ENCODE data around the gene ARF1.
"Not testable (repeated sequence)": the region's sequence is repeated elsewhere in the genome, so short reads cannot be mapped to it uniquely, and the experiment has no call there.

ARF1 gene

DNA sequence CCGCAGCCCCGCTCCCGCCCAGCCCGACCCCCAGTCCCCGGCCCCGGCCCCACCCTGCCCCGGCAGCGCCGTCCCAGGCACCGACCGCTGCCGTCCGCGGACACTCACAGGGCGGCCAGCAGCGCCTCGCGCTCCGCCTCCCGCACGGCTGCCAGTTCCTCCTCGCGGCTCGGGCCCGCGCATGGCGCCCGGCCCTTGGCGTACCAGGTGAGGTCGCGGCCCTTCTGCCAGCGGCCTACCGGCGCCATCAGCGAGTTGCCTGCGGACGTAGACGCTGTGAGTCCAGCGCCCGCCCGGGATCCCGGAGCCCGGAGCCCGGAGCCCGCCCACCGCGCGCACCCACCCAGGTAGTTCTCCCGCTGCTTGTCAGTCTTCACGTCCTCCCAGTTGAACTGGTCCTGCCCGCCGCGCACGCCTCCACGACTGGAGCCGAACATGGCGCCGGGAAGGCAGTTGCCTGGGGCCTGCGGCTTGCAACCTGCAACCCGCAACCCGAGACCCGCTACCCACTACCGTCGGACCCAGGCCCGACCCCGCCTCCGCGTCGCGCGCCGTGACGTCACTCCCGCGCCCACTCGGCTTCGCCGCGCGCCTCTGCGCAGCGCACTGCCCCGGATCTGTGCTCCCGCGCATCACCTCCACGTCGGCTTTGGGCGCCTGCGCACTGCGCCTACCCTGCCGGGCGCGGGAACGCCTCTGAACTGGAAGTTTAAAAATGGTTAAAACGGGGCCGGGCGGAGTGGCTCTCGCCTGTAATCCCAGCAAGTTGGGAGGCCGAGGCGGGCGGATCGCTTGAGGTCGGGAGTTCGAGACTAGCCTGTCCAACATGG lies 20.5 kb downstream of the ARF1 start, which contains the start of gene C1orf35:
Gene C1orf35, minus strand, starts transcription at position 535 of the 830 bp plus-strand sequence. Its CDS starts 98 bp downstream, at position 437.
- TF ChIP-seq ZNF274 (IDR thresholded peaks at IDR 0.05; ENCODE audit: low read depth, low read length): no peak

DNA sequence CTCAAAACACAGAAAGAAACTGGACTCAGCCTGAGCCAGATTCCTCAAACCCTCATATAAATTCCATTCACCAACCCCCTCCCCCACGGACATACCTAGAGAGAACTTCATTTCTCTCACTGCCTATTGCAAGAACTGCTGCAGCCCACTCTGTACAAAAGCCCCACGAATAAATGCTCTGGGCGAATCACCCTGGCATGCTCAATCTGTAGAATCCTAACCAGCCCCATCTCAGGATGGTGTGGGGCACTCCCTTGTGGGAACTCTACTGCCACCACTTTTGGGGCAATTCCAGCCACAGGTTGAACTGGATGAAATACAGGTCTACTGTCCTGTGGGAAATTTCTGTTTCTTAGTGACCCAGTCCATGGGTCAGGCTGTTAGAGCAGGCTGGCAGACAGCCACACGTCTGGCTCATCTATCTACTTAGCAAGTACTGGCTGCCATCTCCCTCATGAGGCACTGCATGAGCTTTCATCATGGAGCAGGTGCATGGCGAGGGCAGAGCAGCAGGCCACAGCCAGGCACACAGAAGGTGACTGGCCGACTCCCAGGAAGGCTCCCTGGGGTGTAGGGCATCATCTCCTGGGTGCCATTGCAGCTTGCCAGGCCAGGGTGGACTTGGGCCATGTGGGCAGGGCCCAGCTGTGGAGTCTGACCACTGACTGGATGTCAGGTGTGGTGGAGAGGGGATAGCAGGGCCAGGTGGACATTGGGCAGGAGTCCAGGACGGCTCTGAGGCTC lies 22.2 kb downstream of the ARF1 start:
- H3K4me3 ChIP-seq (ENCODE audit: low read length): peak overlapping the region; percentile 91; the same call in 1 of the 2 replicates
- TF ChIP-seq ZNF274 (IDR thresholded peaks at IDR 0.05; ENCODE audit: low read depth, low read length): no peak

More for the DNA sequence above, 20.5 kb downstream of the ARF1 start, which contains the start of gene C1orf35:
- peak within 1 kb of the TSS; percentile 91 for H3K4me3 ChIP-seq (ENCODE audit: low read length)

DNA sequence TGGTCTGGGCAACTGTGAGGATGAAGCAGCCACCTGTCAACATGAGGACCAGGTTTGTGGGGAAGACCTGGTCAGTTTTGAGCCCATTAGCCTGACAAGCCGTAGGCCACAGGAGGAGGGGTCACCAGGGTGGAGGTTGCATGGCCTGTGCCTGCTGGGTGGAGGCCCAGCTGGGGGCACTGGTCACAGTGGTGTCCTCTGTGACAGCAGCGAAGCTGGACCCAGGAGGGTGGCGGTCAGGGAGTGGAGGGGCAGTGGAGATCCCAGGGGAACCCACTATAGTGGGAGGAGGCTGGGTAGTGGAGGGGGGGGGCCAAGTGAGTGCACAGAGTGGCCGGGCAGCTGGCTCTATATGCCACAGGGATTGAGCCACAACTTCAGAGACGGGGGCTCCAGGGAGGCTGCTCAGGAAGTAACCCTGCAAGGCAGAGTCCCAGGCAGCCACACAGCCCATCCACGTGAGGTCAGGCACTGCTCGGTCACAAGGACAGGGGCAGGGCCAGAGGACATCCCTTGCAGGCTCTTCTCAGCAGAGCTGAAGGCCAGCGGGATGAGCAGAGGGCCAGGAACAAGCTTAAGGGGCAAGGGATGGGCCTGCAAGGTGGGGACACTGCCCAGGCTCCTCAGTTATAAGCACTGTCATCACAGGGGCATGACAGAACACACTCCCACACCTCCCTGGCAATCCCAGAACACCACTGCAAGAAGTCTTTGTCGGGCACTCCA lies 22.9 kb downstream of the ARF1 start:
- TF ChIP-seq ZNF274 (IDR thresholded peaks at IDR 0.05; ENCODE audit: low read depth, low read length): no peak
- H3K4me3 ChIP-seq (ENCODE audit: low read length): no peak overlapping the region

DNA sequence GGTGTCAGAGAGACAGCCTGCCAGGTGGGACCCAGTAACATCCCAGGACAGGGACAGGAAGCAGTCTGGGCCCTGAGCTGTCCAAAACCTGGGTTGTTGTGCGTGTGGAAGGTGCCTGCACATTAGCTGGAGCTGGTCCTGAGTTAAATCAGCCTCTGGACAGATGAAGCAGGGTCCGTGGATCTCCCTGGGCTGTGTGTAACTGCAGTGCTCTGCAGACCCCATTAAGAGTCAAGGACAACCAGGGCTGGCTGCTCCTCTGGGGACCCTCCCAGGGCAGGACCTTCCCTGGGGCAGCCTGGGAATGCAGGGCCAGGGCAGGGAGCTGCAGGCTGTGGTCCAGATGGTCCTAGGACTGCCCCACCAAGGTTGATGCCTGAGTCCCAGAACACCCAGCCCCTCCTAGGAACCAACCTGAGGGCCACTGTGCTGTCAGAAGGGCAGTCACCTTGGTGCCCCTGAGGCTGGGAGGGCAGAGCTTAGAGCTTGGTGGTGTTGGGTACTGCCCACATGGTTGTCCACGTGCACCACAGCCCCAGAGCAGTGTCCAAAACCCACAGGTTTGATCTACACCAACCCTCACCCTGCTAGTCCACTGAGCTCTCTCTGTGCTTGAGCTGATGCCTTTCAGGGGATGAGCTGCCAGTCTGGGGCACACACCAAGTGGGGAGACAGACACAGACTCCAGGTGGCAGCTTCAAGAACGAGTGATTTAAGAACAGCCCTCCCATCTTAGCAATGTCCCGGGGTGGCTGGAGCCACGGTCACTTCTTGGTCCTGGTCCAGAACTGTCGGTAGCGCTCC lies 23.7 kb downstream of the ARF1 start:
- TF ChIP-seq ZNF274 (IDR thresholded peaks at IDR 0.05; ENCODE audit: low read depth, low read length): no peak
- H3K4me3 ChIP-seq (ENCODE audit: low read length): no peak overlapping the region

DNA sequence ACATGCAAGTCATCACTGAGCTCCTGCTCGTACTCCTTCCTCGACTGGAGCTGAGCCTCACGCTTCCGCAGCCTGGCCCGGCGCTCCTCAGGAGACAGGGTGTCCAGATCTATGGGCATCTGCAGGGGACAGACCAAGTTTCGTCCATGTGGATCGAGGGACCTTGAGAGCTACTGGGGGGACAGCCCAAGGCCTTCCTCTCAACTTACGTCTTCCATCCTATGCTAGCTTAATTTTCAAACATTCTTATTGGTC lies 24.2 kb downstream of the ARF1 start:
- H3K4me3 ChIP-seq (ENCODE audit: low read length): no peak overlapping the region
- TF ChIP-seq ZNF274 (IDR thresholded peaks at IDR 0.05; ENCODE audit: low read depth, low read length): no peak

DNA sequence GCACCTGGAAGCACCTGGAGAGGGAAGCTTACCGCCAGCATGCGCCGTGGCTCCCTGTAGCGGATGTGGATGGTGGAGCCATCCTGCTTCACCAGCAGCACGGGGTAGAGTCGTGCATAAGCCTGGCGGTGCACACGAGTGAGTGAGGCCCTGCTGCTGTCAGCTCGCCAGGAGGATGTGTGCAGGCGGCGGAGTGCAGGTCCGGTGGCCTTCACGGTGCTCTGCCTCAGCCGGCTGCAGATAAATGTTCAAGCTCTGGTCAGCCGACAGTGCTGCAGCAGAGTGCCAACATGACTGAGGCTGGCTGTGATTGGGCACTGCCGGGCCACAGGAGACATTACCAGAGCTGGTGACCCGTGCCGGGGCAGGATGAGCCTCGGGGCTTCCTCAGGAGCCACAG lies 25.1 kb downstream of the ARF1 start:
- TF ChIP-seq ZNF274 (IDR thresholded peaks at IDR 0.05; ENCODE audit: low read depth, low read length): no peak
- H3K4me3 ChIP-seq (ENCODE audit: low read length): no peak overlapping the region

DNA sequence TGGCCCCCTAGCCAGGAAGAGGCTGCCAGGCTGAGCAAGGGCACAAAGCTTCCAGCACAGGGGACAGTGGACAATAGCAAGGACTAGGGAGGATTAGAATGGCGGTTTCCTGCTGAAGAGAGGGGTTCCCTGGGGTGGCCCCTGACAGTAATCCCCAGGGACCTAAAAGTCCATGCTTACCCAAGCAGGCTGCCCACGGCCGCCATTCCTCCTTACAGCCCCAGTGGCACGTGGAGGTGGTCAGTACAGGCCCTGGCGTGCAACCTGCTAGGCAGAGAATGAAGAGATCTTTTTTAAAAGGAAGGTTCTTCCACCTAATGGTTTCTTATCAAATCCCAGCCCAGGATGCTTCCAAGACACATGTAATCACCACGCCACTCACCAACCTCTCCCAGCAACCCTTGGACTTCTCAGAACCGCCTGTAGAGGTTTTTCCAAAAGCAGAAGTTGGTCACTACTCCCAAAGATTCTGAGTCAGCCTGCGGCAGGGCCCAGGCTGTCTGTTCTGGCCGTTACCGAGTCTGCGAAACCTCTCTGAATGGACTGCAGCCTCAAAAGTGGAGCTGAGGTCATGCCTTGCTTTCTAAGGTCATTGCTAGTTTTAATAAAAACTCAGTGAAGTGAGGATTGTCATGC lies 25.7 kb downstream of the ARF1 start:
- TF ChIP-seq ZNF274 (IDR thresholded peaks at IDR 0.05; ENCODE audit: low read depth, low read length): no peak
- H3K4me3 ChIP-seq (ENCODE audit: low read length): peak overlapping the region; percentile 88

DNA sequence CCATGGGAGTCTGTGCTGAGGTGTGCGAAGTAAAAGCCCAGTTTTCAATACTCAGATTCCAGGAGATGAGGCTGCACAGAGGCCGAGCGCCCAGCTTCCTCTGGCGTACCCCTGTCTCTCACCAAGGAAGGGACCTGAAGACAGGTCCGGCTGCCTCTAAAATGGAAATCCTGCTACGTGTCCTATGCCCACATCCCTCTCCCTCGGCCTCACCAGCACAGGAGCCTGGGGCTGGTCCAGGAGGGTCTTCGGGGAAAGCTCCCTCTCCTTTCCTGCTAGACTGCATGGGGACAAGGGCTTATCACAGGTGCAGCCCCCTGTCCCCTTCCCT lies 26.2 kb downstream of the ARF1 start:
- H3K4me3 ChIP-seq (ENCODE audit: low read length): peak overlapping the region; percentile 88
- no peak for TF ChIP-seq ZNF274 (IDR thresholded peaks at IDR 0.05; ENCODE audit: low read depth, low read length)

DNA sequence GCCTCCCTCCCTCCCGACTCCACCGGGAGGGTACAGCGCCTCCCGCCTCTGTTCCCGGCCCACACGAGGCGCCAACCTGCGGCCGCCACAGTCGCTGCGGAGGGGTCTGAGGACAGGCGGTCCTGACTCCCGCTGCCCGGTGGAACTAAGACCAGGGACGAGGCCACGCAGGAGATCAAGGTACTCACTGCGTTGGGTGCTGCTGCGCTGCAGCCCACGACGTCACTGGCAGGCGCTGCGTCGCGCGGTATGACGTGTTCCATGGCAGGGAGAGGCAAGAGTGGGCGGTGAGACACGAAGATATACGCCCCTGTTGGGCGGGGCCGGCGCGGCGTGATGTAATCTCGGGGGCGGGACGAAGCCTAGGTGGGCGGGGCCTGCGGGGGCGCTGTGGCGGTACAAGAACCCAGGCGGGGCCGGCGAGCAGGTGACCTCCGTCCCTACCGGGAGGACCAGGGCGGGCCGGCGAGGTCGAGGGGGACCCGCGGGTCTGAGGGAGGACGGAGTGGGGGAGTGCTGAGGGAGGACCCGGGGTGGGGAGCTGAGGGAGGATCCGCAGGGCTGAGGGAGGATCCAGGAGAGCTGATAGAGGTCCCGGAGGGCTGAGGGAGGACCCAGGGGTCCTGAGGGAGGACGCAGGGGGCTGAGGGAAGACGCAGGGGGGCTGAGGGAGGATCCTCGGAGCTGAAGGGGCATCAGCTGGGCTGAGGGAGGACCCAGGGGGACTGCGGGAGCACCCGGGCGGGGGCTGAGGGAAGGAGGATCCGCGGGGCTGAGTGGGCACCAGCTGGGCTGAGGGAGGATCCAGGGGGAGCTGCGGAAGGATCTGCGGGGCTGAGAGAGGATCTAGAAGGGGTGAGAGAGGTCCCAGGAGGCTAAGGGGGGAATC lies 26.8 kb downstream of the ARF1 start, which contains the start of gene MRPL55:
Gene MRPL55, minus strand, starts transcription at position 227 of the 889 bp plus-strand sequence. CDS start 1,039 bp downstream, outside the sequence.
- peak within 1 kb of the TSS; percentile 89 for H3K4me3 ChIP-seq (ENCODE audit: low read length)
- no peak for TF ChIP-seq ZNF274 (IDR thresholded peaks at IDR 0.05; ENCODE audit: low read depth, low read length)

DNA sequence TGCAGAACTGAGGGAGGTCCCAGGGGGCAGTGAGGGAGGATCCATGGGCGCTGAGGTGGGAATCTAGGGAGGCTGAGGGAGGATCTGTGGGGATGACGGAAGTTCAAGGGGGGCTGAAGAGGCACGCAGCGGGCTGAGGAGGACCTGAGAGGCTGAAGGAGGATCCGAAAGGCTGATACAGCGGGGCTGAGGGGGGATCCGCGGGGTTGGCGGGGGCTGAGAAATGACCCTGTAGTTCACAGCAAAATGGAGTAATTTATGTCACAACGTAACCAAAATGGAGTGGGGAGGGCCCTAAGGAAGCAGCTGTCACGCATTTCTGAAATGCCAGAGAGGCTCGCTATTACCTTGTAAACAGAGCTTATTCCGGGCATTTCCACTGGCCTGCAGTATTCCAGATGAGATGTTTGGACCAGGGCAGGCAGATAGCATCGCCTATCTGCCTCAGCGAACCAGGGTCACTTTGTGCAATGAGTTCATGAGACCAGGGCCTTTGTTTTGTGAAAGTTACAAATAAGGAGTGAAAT lies 27.5 kb downstream of the ARF1 start:
- peak overlapping the region; percentile 89 for H3K4me3 ChIP-seq (ENCODE audit: low read length)
- TF ChIP-seq ZNF274 (IDR thresholded peaks at IDR 0.05; ENCODE audit: low read depth, low read length): no peak

DNA sequence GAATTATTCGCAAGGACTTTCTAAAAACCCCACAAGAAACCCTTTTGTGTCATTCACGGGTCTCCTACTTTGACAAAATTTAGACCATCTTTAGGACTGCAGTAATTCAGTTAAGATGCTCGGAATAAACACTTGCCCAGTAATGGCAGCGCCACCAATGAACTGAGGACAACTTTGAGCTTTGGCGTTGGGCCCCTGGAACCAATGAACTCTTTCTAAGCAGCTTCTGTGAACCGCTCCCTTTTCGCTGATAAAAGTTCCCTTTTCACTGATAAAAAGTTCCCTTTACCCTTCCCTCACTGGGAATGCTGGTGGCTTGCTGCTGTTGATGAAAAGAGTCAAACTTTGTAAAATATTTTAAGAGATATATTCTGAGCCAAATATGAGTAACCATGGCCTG lies 28.0 kb downstream of the ARF1 start:
- TF ChIP-seq ZNF274 (IDR thresholded peaks at IDR 0.05; ENCODE audit: low read depth, low read length): no peak
- H3K4me3 ChIP-seq (ENCODE audit: low read length): no peak overlapping the region

DNA sequence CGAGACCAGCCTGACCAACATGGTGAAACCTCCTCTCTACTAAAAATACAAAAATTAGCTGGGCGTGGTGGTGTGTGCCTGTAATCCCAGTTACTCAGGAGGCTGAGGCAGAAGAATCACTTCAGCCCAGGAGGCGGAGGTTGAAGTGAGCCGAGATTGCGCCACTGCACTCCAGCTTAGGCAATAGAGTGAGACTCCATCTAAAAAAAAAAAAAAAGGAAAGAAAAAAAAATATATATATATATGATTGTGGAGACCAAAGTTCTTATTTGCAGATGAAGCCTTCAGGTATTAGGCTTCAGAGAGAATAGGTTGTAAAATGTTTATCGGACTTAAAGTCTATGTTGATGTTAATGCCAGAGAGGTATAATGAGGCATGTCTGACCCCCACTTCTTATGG lies 28.8 kb downstream of the ARF1 start:
- not testable (repeated sequence) for H3K4me3 ChIP-seq (ENCODE audit: low read length)
